Ramos (cell line): ENCODE data around the gene HIRIP3.
"Not testable (repeated sequence)": the region's sequence is repeated elsewhere in the genome, so short reads cannot be mapped to it uniquely, and the experiment has no call there.

Experiments
- in situ Hi-C: fragments of 300-500 bp; cut with MboI; formaldehyde crosslinking; loops from one replicate; pipeline ENCODE4 v1.14.3; 2022; ENCODE audit warnings: low sequenced_read_pairs; ENCODE audit not compliant: unreplicated experiment

Gene HIRIP3

DNA sequence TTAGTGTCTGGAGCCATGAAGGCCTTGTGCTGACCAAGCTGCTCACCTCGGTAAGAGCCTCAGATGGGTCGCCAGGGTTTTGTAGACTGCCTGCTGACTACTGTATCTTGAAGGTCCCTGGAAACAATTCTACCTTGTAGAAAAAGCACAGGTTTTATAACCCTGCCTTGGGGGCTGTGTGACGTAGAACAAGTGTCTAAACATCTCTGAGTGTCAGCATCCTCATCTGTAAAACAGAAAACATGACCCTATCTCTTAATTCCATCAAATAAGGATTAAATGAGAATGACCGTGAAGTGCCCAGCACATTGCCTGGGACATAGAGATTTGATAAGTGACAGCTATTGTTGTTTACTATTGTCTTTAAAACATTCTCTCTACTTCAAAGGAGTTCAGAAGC lies 27.2 kb downstream of the HIRIP3 start:
- in situ Hi-C loops = no loop called here

DNA sequence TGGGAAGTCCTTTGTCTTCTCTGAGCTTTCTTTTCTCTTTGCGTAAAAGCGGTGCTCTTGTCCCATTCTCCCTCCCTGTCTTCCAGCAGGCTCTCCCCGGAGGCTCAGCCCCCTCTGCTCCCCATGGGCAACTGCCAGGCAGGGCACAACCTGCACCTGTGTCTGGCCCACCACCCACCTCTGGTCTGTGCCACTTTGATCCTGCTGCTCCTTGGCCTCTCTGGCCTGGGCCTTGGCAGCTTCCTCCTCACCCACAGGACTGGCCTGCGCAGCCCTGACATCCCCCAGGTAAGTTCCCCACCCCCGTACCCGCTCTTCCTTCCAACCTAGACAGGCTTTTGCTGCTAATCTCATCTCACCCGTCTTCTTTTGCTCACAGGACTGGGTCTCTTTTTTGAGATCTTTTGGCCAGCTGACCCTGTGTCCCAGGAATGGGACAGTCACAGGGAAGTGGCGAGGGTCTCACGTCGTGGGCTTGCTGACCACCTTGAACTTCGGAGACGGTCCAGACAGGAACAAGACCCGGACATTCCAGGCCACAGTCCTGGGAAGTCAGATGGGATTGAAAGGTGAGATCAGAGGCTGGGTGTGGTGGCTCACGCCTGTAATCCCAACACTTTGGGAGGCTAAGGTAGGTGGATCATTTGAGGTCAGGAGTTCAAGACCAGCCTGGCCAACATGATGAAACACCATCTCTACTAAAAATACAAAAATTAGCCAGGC lies 32.2 kb downstream of the HIRIP3 start:
- in situ Hi-C loops = no loop called here

DNA sequence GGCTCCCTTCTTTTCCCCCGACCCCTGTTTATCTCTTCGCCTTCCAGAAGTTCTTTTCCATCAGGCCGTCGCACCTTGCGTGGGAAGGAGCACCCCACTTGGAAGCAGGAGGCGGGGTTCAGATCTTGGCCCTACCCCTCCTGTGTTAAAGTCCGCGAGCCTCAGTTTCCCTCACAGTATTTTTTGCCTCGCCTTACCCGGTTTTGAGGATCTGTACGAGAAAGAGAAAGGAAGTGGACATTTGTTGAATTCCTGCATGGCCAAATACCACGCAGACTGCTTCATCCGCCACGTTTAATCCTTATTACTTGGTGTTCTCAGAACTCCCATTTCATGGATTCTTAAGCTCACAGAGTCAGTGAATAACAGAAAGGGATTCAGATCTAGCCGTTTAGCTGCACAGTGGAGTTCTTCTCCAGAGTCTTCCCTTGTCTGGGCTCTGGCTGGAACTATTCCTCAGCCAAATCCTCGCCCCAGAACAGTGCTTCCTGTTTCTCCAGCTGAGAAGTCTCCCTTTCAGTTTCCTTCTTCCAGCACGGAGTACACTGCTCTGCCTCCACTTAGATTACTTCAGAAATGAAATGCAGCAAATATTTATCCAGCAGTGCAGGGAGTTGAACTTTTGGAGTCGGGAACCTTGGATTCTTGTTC lies 32.9 kb downstream of the HIRIP3 start:
- in situ Hi-C loops = no loop called here

DNA sequence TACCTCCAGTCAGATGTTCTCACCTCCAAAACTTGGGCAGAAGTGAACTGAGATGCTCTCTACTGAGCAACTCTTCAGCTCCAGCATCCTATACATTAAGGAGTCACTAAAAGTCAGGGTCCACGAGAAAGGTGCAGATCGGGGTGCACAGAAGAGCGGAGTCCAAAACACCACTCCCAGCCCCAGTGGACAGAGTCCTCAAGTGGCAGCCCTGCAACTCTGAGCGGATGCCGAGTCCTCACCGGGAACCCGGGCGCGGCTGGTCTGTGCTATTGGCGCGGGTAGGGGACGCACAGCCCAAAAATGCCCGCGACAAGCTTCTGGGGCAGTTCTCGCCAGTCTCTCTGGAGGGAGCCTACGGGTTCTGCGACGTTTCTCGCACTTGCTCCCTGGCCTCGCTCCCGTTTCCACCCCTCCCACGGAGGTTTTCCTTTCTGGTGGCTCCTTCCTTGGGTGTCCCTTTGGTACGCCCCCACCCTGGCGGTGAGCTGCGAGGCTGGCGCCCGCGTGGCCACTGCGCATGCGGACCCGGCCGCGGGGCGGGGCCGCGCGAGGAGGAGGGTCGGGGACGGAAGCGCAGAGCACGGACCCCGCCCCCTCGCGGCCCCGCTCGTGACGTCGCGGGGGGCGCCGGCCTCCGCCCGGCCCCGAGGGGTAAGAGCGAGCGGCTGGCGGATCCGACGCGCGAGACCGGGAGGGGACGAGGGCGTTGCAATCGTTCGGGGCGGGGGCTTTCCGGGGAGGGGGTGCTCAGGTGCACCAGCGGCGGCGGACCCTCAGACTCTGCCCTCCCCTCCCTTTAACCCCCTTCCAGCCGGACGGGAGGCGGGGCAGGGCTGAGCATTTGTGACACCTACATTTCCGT lies 33.7 kb downstream of the HIRIP3 start, which contains the start of gene TMEM219:
TMEM219 (plus strand) TSS at position 601 of the 865 bp plus-strand sequence. CDS start 1,065 bp downstream, outside the sequence.
- in situ Hi-C loops = no loop called here

DNA sequence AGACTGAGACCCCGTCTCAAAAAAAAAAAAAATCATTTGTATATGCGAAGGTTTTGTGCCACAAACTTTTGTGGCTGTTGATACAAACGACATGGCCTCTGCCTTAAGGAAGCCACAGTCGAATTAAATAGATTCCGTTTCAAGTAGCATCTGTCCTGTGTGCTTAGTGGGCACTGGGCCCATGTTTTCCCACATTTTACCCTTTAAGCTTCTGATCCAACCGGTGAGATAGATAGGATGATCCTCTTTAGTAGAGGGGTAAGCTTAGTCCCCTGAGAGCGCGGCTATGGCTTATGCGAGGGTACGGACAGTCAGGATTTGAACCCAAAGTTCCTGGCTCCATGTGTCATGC lies 34.3 kb downstream of the HIRIP3 start:
- in situ Hi-C loops = no loop called here

DNA sequence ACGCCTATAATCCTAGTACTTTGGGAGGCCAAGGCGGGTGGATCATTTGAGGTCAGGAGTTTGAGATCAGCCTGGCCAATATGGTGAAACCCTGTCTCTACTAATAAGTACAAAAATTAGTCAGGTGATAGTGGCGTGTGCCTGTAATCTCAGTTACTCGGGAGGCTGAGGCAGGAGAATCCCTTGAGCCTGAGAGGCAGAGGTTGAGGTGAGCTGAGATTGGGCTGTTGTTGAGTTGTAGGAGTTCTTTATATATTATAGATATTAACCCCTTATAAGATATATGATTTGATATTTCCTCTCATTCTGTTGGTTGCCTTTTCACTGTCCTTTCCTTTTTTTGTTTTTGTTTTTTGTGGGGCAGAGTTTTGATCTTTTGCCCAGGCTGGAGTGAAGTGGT lies 35.6 kb downstream of the HIRIP3 start:
- in situ Hi-C loops = not testable (repeated sequence)

DNA sequence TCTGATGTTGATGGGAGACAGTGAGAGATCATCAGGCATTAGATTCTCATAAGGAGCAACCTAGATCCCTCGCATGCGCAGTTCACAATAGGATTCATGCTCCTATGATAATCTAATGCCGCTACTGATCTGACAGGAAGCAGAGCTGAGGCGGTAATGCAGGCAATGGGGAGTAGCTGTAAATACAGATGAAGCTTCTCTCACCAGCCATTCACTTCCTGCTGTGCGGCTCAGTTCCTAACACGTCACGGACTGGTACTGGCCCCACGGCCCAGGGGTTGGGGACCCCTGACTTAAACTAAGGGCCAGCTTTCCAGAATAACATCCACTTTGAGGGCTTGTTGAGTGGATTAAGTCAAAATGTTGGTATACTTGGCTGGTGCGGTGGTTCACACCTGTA lies 36.1 kb downstream of the HIRIP3 start:
- in situ Hi-C loops = no loop called here

DNA sequence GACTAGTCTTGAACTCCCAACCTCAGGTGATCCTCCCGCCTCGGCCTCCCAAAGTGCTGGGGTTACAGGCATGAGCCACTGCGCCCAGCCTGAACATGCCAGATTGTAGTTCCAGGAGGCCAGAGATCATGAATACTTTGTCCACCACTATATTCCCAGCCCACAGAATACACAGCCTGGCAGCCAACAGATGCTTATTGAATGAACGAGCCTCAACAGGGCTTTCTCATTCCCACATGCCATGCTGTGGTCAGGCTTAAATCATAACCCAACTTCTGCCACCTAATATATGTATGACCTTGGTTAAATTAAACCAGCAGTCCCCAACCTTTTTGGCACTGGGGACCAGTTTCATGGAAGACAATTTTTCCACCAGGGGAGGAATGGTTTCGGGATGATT lies 36.7 kb downstream of the HIRIP3 start:
- in situ Hi-C loops = no loop called here

DNA sequence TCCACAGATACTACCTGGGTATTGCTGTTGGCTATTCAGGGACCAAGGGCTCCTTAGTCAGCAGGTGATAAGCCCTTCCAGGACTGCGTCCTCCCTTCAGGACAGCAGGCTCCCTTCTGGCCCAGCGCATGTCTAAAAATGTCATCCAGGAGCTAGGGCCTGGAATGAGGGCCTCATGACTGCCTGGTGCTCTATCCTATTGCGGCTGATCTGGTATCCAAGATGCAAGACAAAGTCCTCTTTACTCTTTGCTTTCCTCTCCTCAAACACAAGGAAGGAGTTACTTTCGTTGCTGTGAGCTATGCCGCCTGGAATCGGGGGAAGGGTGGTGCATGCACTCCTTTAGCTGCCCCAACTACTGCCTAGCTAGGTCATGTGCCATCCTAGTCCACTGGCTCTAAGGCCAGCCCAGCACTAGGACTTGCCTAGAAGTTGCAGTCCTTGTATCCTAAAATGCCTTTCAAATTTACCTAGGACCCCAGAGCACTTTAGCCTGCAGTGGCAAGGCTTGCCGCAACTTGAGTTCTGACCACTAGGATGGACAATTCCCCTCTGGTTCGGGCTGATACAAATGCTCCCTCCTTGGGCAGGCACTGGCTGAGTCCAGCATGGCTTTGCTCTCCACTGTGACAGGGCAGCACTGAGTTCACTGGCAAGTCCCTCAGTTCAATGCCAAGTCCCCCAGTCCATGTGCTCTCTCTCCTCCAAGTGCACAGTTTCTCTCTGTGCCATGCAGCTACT lies 43.6 kb downstream of the HIRIP3 start:
- in situ Hi-C loops = no loop called here

DNA sequence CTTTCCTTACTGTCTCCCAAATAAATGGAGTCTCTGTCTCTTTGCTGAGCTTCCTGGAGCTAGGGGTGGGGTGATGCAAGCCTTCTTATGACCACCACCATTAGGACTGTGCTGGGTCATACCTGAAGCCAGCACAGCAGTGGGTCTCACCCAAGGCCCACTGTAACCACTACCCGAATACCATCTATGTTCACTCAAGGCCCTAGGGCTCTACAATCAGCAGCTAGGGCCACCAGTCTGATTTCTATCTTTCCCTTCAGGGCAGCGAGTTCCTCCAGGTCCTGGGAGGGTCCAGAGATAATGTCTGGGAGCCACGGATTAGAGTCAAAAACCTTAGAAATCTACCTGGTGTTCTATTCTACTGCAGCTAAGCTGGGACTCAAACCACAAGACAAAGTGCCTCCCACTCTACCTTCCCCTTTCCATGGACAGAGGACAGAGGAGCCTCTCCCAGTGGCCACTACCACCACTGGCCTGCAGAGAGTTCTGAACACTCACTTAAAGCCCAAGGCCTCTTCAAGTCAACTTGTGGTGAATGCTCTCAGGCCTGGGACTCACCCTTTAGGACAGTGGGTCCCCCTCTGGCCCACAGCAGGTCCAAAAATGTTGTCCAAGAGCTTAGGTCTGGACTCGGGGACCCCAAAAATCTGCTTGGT lies 44.5 kb downstream of the HIRIP3 start:
- in situ Hi-C loops = no loop called here

DNA sequence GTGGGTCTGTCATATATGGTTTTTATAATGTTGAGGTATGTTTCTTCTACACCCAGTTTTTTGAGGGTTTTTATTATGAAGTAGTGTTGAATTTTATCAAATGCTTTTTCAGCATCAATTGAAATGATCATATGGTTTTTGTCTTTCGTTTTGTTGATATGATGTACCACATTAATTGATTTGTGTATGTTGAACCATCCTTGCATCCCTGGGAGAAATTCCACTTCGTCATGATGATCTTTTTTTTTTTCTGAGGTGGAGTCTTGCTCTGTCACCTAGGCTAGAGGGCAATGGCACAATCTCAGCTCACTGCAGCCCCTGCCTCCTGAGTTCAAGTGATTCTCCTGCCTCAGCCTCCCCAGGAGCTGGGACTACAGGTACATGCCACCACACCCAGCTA lies 47.5 kb downstream of the HIRIP3 start:
- in situ Hi-C loops = no loop called here

DNA sequence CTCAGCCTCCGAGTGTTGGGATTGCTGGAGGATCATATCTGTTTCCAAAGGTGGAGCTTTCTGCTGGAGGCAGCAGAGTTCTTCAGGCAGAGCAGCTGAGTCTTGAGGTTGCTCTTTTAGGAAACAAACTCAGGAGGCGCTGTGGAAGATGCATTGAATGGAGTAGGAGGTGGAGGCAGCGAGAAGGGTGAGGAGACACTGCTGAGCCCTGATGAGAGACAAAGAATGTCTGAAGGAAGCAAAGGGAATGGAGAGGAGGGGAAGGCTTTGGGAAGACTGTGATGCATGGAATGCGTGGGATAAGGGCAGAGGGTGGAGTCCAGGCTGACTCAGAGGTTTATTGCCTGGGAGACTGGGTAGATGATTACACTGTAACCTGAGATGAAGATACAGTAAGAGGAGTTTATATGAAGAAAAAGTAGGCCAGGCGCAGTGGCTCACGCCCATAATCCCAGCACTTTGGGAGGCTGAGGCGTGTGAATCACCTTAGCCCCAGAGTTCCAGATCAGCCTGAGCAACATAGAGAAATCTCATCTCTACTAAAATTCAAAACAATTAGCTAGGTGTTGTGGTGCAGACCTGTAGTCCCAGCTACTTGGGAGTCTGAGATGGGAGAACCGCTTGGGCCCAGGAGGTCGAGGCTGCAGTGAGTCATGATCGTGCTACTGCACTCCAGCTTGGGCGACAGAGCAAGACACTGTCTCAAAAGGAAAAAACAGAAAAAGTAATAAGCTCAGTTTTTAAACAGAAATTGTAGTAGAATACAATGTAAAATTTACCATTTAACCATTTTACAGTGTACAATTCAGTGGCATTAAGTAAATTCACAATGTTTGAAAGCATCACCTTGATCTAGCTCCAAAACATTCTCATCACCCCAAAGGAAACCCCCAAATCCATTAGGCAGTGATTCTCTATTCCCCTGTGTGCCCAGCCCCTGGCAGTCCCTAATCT lies 51.3 kb downstream of the HIRIP3 start:
- in situ Hi-C loops = no loop called here
